CD4-positive, alpha-beta T cell treated with Interferon alpha-2 for 1 hour (primary cell): ENCODE results near the gene KRT1.

Experiments used
- DNase-seq, 2 donors: peaks; one replicate each; pipeline ENCODE4 v3.0.0-alpha.2; 2020 to 2022

Gene KRT1

DNA sequence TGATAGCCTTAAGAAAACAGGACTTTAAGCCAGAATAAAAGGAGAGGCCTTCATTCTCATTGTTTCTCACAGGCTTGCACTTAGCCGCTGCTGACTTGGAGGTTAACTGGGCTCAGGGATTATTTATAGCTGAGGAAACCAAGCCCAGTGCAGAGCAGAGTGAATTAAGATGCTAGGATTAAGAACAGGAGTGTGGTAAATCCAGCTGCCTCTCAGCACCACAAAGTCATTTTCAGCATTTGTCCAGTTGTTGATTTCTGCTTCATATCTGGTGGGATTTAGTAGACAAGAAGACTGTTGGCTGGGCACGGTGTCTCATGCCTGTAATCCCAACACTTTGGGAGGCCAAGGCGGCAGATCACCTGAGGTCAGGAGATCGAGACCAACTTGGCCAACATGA is 47.6 kb downstream of the KRT1 start:
- no peak for DNase-seq

DNA sequence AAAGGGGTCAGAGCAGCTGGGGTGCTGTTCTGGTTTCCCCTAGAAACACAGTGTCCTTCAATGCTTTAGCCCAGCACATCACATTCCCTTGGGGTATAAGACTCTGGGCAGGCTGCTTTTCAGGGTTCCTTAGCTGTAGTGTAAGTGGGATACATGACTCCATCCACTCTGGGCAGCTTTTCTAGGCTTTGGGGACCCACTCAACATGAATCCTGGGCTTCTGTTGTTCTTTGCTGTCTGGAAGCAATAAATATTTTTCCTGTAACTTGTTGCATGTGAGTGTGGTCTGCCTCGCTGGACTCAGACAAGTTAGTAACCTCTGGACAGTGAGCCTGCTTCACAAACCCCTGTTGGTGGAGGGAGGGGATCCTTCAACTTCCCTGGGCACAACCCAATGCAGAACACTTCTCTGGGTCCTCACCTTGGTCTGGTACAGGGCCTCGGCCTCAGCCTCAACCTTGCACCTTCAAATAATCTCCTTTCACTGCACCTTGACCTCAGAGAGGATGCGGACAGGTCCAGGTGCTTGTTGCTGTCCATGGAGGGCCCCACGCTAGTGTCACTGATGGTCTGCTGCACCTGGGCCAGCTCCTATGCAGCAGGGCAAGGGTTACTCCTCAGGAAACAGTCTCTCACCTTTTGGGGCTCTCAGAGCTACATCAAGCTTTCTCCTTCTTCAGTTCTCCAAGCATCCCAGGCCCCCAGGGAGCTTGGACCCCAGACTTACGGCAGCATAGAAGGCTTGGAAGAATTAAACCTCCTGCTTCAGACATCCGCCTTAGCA is 48.3 kb downstream of the KRT1 start:
- no peak for DNase-seq

DNA sequence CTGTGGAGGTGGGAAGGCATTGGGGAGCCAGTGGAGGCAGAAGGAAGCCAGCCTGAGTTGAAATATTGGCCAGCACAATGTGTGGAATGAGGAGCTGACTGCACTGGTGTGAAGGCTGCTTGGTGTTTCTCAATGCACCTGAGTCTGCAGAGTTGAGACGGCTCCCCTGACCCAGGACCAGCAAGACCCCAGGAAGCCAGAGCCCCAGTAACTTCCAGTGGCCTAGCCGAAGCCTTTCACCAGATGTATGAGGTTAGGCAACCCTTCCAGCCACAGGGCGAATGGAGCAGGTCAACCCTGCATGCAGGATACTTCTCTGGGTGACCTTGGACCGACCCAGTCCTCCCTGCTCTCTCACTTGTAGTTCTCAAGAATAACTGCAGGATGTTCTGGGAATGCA is 48.9 kb downstream of the KRT1 start:
- no peak for DNase-seq

DNA sequence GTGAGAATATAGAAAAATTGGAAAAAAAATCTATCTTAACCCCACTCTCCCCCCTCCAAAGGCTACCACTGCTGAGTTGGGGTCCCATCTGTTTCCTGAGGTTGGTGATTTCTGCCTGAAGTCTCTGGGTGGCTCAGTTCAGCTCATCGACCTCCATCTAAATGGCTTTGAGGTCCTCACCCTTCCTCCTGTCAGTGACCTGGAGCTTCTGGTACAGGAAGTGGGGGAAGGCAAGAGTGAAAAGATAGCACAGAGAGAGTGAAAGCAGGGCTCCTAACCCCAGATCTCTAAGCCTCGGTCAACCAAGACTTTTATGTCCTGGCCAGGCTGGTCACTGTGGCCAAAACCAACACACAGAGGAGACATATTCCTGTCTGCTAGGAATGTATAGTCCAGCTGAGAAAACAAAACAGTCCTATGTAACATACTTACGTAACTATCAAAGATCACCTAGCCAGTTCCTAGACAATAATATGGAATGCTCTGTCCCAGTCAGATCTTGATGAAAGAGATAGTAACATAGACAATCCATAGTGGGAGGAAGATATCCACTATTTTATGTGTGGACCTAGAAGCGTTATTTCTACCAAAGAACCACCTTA is 49.5 kb downstream of the KRT1 start:
- DNase-seq: no peak

DNA sequence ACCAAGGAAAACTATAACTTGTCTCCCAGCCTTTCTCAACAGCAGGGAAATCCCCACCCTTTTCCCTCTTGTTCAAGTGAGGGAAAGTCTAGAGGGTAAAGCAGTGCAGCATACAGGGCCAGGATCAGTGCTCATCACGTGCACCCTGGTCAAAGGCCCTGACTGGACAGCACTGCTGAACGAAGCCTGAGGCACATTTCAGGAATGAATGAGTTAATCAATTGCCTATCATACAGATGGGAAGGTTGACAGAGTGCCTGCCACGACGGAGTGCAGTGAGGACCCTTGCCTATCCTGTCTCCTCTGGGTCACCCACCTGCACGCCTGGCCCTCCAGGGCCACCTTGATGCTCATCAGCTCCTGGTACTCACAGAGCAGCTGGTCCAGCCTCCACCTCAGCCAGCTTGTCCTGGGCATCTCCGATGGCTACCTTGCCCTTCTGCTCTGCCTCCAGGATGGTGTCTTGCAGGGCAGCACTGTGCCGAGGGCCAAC is 50.2 kb downstream of the KRT1 start:
- no peak for DNase-seq

DNA sequence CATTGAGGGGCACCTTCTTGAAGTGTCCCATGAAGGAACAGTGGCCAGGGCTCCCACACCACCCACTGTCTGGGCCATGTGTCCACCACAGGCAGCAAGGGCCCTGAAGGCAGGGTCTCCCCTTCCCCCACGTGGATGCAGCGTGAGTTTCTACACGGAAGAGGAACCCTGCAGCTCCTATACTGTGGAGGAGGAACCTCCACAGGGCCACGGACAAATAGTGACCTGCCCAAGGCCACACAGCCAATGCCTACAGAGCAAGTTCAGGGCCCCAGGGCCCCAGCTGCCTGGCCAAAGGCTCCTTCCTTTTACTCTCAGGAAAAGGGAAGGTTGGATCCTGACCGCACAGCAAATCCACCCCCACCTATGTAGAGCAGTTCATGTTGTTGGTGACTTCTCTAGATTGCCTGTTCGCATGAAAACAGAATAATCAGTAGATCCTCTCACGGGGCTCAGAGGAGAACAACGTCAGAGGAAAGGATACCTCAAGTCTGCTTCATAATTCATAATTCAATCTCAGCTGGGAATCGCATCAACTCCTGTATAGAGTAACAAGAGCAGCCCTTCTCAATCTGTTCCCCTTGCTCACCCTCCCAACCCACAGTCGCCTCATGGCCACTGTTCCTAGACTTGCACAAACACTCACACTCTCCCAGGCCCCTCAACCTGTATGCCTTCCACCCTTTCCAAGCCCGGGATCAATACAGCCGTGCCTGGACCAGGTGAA is 50.8 kb downstream of the KRT1 start:
- DNase-seq: no peak

DNA sequence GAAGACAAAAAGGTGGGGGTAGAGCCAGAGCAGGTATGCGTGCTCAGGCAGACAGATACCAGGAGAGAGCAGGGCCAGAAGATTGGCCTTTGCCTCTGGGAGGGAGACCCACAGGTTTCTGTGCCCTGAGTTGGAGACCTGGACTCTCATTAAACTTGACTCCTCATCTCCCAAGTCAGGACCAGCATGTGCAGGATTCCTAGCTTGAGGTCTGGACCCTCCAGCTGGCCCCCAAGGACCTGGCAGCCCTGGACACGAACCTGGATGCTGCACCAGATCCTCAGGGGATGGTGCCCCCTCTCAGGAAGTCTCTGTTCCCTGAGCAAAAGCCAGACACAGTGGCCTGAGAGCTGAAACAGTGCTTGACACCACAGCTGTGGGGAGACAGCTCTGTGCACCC is 51.4 kb downstream of the KRT1 start:
- DNase-seq: no peak

DNA sequence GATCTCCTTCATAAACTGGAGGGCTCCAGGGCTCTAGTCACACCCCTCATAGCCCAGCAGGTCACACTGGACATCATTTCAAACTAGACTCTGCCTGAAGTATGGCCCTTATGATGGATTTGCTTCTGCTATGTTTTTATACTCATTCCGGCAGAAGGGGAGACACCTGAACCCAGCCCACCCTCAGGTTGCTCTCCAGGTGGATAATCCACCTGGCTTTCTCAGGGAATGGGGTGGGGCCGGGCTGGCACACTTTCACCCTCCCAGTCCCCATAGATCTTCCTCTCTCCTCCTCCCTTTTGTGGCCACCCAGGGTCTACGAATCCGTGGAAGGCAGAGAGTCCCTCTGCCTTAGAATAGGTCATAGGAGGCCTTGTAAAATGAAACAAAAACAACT is 52.1 kb downstream of the KRT1 start:
- no peak for DNase-seq

DNA sequence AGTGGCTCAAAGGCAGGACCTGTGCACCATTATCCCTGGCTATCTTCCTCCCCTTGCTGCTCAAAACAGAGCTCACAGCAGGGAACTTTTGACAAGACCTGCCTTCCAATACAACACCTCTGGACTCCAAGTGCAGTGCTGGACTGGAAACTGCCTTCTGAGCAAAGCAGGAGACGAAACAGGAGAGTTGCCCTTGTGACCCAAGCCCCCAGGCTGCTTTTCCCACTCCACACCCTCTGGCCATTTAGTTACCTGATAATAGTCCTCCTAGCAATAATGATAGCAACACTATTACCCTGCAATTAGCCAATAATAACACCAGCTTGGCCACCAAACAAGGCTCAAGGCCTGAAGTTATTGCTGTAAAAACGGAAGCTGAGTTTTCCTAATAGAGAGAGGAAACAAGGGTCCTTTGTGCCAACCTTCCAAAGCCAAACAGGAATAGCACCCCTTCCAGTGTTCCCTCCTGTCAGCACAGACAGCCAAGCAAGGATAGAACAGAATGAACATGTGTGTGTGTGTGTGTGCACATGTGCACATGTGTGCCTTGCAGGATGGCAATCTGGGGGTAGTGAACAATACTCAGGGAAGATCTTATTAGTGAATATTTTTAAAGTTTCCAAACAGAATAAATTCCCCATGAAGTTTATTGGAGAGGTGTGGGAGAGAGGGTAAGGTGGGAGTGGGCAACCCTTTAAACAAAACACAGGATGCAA is 52.7 kb downstream of the KRT1 start:
- DNase-seq: no peak
